ENCODE results near the gene EVA1A.

DNA sequence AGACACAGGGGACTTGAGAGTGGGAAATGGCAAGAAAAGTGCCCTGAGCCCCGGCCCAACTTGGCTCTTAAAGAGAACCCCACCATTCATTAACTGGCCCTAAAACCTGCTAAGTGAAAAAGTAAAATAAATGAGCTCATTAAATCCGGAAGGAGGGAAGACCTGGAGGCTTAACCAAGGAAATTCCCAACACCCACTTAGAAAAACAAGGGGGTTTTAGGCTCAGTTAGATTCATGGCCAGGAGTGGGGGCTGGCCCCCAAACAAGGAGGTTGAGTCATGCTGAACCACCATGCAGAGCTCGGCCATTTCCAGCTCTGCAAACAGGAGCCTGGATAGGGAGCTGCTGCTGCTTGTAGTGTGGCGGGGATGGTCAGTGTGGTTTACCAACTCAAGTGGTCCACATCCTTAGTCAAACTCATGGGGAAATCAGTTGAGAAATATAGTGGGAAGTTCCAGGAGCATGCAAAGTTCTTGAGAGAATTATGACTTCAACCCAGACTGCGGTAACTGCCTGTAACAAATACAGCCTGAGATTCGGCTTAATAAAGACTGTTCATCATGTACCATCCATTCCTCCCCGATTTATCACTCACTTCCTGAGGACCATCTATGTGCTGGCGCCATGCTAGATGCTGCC lies 46.1 kb upstream of the EVA1A start:
- TF ChIP-seq, protein P1, sequence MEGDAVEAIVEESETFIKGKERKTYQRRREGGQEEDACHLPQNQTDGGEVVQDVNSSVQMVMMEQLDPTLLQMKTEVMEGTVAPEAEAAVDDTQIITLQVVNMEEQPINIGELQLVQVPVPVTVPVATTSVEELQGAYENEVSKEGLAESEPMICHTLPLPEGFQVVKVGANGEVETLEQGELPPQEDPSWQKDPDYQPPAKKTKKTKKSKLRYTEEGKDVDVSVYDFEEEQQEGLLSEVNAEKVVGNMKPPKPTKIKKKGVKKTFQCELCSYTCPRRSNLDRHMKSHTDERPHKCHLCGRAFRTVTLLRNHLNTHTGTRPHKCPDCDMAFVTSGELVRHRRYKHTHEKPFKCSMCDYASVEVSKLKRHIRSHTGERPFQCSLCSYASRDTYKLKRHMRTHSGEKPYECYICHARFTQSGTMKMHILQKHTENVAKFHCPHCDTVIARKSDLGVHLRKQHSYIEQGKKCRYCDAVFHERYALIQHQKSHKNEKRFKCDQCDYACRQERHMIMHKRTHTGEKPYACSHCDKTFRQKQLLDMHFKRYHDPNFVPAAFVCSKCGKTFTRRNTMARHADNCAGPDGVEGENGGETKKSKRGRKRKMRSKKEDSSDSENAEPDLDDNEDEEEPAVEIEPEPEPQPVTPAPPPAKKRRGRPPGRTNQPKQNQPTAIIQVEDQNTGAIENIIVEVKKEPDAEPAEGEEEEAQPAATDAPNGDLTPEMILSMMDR (IDR thresholded peaks at IDR 0.05; ENCODE audit: low read depth, low read length, poor library complexity, severe bottlenecking): no peak
- no peak for TF ChIP-seq EZH2phosphoT487 (IDR thresholded peaks at IDR 0.05; ENCODE audit: borderline replicate concordance, low read length)

Measured in DOHH2 (cell line).